ENCODE measurements around the gene WDR12.

WDR12 gene

DNA sequence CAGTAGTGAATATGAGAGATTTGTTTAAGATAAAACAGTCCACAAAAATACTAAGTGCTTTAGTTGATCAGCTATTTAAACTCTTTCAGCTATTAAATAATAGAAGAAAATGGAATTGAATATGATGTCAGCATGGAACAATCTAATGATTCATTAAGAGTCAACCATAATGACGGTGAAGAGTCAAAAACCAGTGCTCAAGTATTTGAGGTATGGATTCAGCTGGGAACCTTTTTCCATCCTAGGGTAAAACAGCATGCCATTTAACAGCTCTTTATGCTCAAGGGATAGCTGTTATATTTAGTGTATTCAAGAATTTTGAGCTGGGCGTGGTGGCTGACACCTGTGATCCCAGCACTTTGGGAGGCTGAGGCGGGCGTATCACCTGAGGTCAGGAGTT, 30.3 kb upstream of the WDR12 start:
- Histone ChIP-seq H3K4me1 (ENCODE audit: low read length) (no peaks in the 10 kb centered on the region), H3K27me3 (replicated peaks; ENCODE audit: insufficient read depth, low read length) (no peaks in the 10 kb centered on the region), H3K36me3 (replicated peaks; ENCODE audit: insufficient read depth, low read length) (no peaks in the 10 kb centered on the region), H2AFZ (ENCODE audit: low read length) (no peak overlapping the region), H3K9me2 (replicated peaks; ENCODE audit: insufficient read depth, low read length) (no peaks in the 10 kb centered on the region), H4K20me1 (ENCODE audit: insufficient read depth, low read length) (no peaks in the 10 kb centered on the region), H3K4me2 (ENCODE audit: low read depth, low read length) (no peak overlapping the region), H3K27ac (ENCODE audit: low read length) (no peak overlapping the region), H3K4me3 (ENCODE audit: low read length) (no peak overlapping the region), H3K9me3 (replicated peaks; ENCODE audit: insufficient read depth, low read length) (no peaks in the 10 kb centered on the region), H3K9ac (ENCODE audit: low read length) (no peak overlapping the region), H3K79me2 (ENCODE audit: low read length) (no peaks in the 10 kb centered on the region), H3F3A (ENCODE audit: insufficient read depth, low read length) (no peaks in the 10 kb centered on the region)
- no peak for DNase-seq
- no peak for TF ChIP-seq EZH2 (optimal IDR thresholded peaks at IDR 0.05; ENCODE audit: low read depth, low read length)
- no peak for TF ChIP-seq EZH2phosphoT487 (IDR thresholded peaks at IDR 0.05; ENCODE audit: low read length)
- TF ChIP-seq, protein P1, sequence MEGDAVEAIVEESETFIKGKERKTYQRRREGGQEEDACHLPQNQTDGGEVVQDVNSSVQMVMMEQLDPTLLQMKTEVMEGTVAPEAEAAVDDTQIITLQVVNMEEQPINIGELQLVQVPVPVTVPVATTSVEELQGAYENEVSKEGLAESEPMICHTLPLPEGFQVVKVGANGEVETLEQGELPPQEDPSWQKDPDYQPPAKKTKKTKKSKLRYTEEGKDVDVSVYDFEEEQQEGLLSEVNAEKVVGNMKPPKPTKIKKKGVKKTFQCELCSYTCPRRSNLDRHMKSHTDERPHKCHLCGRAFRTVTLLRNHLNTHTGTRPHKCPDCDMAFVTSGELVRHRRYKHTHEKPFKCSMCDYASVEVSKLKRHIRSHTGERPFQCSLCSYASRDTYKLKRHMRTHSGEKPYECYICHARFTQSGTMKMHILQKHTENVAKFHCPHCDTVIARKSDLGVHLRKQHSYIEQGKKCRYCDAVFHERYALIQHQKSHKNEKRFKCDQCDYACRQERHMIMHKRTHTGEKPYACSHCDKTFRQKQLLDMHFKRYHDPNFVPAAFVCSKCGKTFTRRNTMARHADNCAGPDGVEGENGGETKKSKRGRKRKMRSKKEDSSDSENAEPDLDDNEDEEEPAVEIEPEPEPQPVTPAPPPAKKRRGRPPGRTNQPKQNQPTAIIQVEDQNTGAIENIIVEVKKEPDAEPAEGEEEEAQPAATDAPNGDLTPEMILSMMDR (IDR thresholded peaks at IDR 0.05; ENCODE audit: low read length), result no peak

GRCh38 chr2:202938960-202939359, 27.5 kb upstream of the WDR12 start:
- Histone ChIP-seq H3K27me3 (replicated peaks; ENCODE audit: insufficient read depth, low read length) (no peaks in the 10 kb centered on the region), H3K79me2 (ENCODE audit: low read length) (no peaks in the 10 kb centered on the region), H3K4me1 (ENCODE audit: low read length) (no peaks in the 10 kb centered on the region), H4K20me1 (ENCODE audit: insufficient read depth, low read length) (no peaks in the 10 kb centered on the region), H3K4me3 (ENCODE audit: low read length) (no peak overlapping the region), H3F3A (ENCODE audit: insufficient read depth, low read length) (no peaks in the 10 kb centered on the region), H3K9ac (ENCODE audit: low read length) (no peak overlapping the region), H3K9me2 (replicated peaks; ENCODE audit: insufficient read depth, low read length) (no peaks in the 10 kb centered on the region), H3K9me3 (replicated peaks; ENCODE audit: insufficient read depth, low read length) (no peaks in the 10 kb centered on the region), H3K36me3 (replicated peaks; ENCODE audit: insufficient read depth, low read length) (no peaks in the 10 kb centered on the region), H2AFZ (ENCODE audit: low read length) (no peak overlapping the region), H3K27ac (ENCODE audit: low read length) (no peak overlapping the region), H3K4me2 (ENCODE audit: low read depth, low read length) (no peak overlapping the region)
- TF ChIP-seq, protein P1 (IDR thresholded peaks at IDR 0.05; ENCODE audit: low read length), result no peak
- no peak for TF ChIP-seq EZH2phosphoT487 (IDR thresholded peaks at IDR 0.05; ENCODE audit: low read length)
- no peak for TF ChIP-seq EZH2 (optimal IDR thresholded peaks at IDR 0.05; ENCODE audit: low read depth, low read length)
- DNase-seq, result no peak

DNA sequence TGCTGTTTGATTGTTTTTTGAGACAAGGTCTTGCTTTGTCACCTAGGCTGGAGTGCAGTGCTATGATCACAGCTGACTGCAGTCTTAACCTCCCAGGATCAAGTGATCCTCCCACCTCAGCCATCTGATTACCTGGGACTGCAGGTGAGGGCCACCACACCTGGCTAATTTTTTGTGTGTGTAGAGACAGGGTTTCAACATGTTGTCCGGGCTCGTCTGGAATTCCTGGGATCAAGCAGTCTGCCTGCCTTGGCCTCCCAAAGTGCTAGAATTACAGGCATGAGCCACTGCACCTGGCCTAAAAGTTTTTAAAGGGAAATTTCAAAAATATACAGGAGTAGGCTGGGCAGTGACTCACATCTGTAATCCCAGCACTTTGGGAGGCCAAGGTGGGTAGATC, 23.0 kb upstream of the WDR12 start:
- H3K36me3 ChIP-seq (replicated peaks; ENCODE audit: insufficient read depth, low read length), result no peaks in the 10 kb centered on the region
- no peak overlapping the region for H3K27ac ChIP-seq (ENCODE audit: low read length)
- no peaks in the 10 kb centered on the region for H3K27me3 ChIP-seq (replicated peaks; ENCODE audit: insufficient read depth, low read length)
- H4K20me1 ChIP-seq (ENCODE audit: insufficient read depth, low read length), result no peaks in the 10 kb centered on the region
- H3K9ac ChIP-seq (ENCODE audit: low read length), result no peak overlapping the region
- H3K9me2 ChIP-seq (replicated peaks; ENCODE audit: insufficient read depth, low read length), result no peaks in the 10 kb centered on the region
- no peak for TF ChIP-seq EZH2phosphoT487 (IDR thresholded peaks at IDR 0.05; ENCODE audit: low read length)
- no peak for TF ChIP-seq EZH2 (optimal IDR thresholded peaks at IDR 0.05; ENCODE audit: low read depth, low read length)
- TF ChIP-seq, protein P1 (IDR thresholded peaks at IDR 0.05; ENCODE audit: low read length), result no peak
- H2AFZ ChIP-seq (ENCODE audit: low read length), result no peak overlapping the region
- no peaks in the 10 kb centered on the region for H3K4me1 ChIP-seq (ENCODE audit: low read length)
- no peaks in the 10 kb centered on the region for H3K79me2 ChIP-seq (ENCODE audit: low read length)
- no peaks in the 10 kb centered on the region for H3F3A ChIP-seq (ENCODE audit: insufficient read depth, low read length)
- no peak overlapping the region for H3K4me2 ChIP-seq (ENCODE audit: low read depth, low read length)
- H3K4me3 ChIP-seq (ENCODE audit: low read length), result no peak overlapping the region
- no peak for DNase-seq
- no peaks in the 10 kb centered on the region for H3K9me3 ChIP-seq (replicated peaks; ENCODE audit: insufficient read depth, low read length)
